OCI-LY7 (cell line): Measurements from ENCODE around the gene P2RY14.

Experiments used
- CTCF ChIP-seq: fragments of 200-600 bp; sonication (generic); conservative IDR thresholded peaks from 2 replicates; pipeline ENCODE4 v1.5.1; 2014; ENCODE audit warnings: mild to moderate bottlenecking, antibody characterized with exemption, low read length, moderate library complexity, mixed read lengths
- EZH2phosphoT487 ChIP-seq: fragments of 200-600 bp; sonication (generic); IDR thresholded peaks from 2 replicates; pipeline ENCODE4 v1.6.1; 2018; ENCODE audit warnings: low read depth, borderline replicate concordance, mild to moderate bottlenecking, mixed run types, antibody characterized with exemption, low read length, moderate library complexity, mixed read lengths

GRCh38 chr3:151276038-151276686 is 2.2 kb downstream of the P2RY14 start:
- TF ChIP-seq CTCF (no peak), EZH2phosphoT487 (no peak)
